ENCODE measurements around the gene TKT. TPM values are rescaled to one million over a fixed set of nuclear protein-coding genes. Genes with fewer than 3 reads are reported as not detected.

TKT gene
- total and polyA plus RNA-seq, 2 of the 8 experiments (the other 6 are each of a cell fraction or from before 2014, with no cell fraction given), result 418 to 986 TPM

DNA sequence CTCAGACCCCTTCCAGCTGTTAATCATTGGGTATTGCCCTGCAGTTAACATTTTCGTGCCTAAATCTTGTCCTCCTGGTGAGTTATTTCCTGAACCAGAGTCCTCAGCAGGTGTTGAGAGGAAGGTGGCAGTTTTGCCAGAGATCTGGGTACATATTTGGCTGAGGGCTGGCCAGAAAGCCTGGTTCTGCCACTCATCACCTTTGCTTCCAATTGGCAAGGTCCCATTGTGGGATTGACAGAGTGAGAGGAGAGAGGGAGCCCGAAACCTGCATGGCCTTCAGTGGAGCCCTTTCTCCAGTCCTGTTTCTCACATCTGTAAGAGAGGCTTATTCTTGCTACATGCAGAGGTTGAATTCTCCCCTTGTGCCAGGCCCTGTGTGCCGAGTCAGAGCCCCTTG lies 8.9 kb upstream of the TKT start (continued):
- TF ChIP-seq, protein P1, sequence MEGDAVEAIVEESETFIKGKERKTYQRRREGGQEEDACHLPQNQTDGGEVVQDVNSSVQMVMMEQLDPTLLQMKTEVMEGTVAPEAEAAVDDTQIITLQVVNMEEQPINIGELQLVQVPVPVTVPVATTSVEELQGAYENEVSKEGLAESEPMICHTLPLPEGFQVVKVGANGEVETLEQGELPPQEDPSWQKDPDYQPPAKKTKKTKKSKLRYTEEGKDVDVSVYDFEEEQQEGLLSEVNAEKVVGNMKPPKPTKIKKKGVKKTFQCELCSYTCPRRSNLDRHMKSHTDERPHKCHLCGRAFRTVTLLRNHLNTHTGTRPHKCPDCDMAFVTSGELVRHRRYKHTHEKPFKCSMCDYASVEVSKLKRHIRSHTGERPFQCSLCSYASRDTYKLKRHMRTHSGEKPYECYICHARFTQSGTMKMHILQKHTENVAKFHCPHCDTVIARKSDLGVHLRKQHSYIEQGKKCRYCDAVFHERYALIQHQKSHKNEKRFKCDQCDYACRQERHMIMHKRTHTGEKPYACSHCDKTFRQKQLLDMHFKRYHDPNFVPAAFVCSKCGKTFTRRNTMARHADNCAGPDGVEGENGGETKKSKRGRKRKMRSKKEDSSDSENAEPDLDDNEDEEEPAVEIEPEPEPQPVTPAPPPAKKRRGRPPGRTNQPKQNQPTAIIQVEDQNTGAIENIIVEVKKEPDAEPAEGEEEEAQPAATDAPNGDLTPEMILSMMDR (IDR thresholded peaks at IDR 0.05; ENCODE audit: control extremely low read depth in 1 of 3, insufficient read depth in 1 of 3, low read depth in 1 of 3, low read length in 3 of 3), result no peak
- TF ChIP-seq EP300 (IDR thresholded peaks at IDR 0.05; ENCODE audit: borderline replicate concordance in 1 of 2, low read depth in 2 of 2, low read length in 2 of 2), result no peak
- TF ChIP-seq, protein P2, sequence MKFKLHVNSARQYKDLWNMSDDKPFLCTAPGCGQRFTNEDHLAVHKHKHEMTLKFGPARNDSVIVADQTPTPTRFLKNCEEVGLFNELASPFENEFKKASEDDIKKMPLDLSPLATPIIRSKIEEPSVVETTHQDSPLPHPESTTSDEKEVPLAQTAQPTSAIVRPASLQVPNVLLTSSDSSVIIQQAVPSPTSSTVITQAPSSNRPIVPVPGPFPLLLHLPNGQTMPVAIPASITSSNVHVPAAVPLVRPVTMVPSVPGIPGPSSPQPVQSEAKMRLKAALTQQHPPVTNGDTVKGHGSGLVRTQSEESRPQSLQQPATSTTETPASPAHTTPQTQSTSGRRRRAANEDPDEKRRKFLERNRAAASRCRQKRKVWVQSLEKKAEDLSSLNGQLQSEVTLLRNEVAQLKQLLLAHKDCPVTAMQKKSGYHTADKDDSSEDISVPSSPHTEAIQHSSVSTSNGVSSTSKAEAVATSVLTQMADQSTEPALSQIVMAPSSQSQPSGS (IDR thresholded peaks at IDR 0.05; ENCODE audit: low read length), result no peak

Measured in H1 (cell line).